Heart left ventricle (tissue), 16 donors: ENCODE measurements around the gene DRD3. TPM values are rescaled to one million over a fixed set of nuclear protein-coding genes. Genes with fewer than 3 reads are reported as not detected.

Experiments
- ATAC-seq, 4 donors: fragments of 200-7000 bp; cut with Tn5 transposase; one replicate each; pipeline ENCODE4 v1.9.1; 2020 to 2022; ENCODE audit warnings: moderate library complexity in 4 of 4, mild to moderate bottlenecking in 3 of 4, moderate number of reproducible peaks in 1 of 4
- DNase-seq, 5 donors: peaks; one replicate each; pipeline ENCODE4 v3.0.0-alpha.2; 2020
- H3K27ac ChIP-seq, 12 donors: fragments of 200-600 bp; sonication (generic) in 4 of 12; one replicate each; pipeline versions ENCODE4 v1.5.0 to v1.8.0; 2016 to 2022; ENCODE audit warnings: mild to moderate bottlenecking in 2 of 12
- H3K27me3 ChIP-seq, 9 donors: fragments of 200-600 bp; sonication (generic) in 2 of 9; one replicate each; pipeline versions ENCODE4 v1.5.1 to v1.8.0; 2016 to 2022; ENCODE audit warnings: mild to moderate bottlenecking in 3 of 9
- H3K36me3 ChIP-seq, 9 donors: fragments of 200-600 bp; sonication (generic) in 2 of 9; one replicate each; pipeline versions ENCODE4 v1.5.0 to v1.8.0; 2018 to 2022; ENCODE audit warnings: mild to moderate bottlenecking in 2 of 9
- H3K4me1 ChIP-seq, 12 donors: fragments of 200-600 bp; sonication (generic) in 4 of 12; one replicate each; pipeline versions ENCODE4 v1.5.0 to v1.8.0; 2016 to 2022; ENCODE audit warnings: mild to moderate bottlenecking in 3 of 12
- H3K4me3 ChIP-seq, 12 donors: fragments of 200-600 bp; sonication (generic) in 4 of 12; one replicate each; pipeline versions ENCODE4 v1.5.0 to v1.8.0; 2017 to 2022; ENCODE audit warnings: mild to moderate bottlenecking in 9 of 12, moderate library complexity in 4 of 12
- H3K9me3 ChIP-seq, 12 donors: fragments of 200-600 bp; sonication (generic) in 4 of 12; one replicate each; pipeline versions ENCODE4 v1.5.0 to v1.8.0; 2016 to 2022; ENCODE audit warnings: mild to moderate bottlenecking in 1 of 12
- CTCF ChIP-seq, 12 donors: fragments of 200-600 bp; sonication (generic) in 4 of 12; IDR thresholded peaks; one replicate each; pipeline versions ENCODE4 v1.5.0 to v1.8.0; 2018 to 2022; ENCODE audit warnings: antibody characterized with exemption in 12 of 12, mild to moderate bottlenecking in 5 of 12
- POLR2A ChIP-seq, 2 donors: fragments of 450-650 bp; IDR thresholded peaks; one replicate each; pipeline ENCODE4 v1.6.1; 2017; ENCODE audit warnings: antibody characterized with exemption in 2 of 2, mild to moderate bottlenecking in 2 of 2, moderate library complexity in 2 of 2
- WGBS, 4 donors: extraction: QIAGEN DNeasy Blood & Tissue Kit in 2 of 4; methylation state at CpG; one replicate each; pipeline versions ENCODE4 v1.1.5 to v1.1.7; 2013 to 2018; 5-methylcytosine and 5-hydroxymethylcytosine counted together
- intact Hi-C, 10 donors: fragments of 100-400 bp; cut with DNase I; formaldehyde crosslinking; loops; one replicate each; pipeline versions ENCODE4 v1.11.1 to v1.14.2; 2022
- polyA plus RNA-seq, 2 donors: library from polyadenylated mRNA; stranded (reverse); fragments of 200-250 nt; gene quantifications; one replicate each; pipeline ENCODE4 v1.2.3, GENCODE V29; 2013
- total RNA-seq, 9 donors: library from RNA; depleted of rRNA in 2 of 9; stranded (reverse); fragments of >200 nt in 2 of 9; fragmentation: NEBNext Ultra II Directional in 3 of 9; extraction: Animal tissue kit (Norgen Biotek cat#: 25700) in 3 of 9; gene quantifications; one replicate each; pipeline versions ENCODE4 v1.1.0 to v1.2.4, GENCODE V29; 2016 to 2023
- donor health status: ischemic (EF 13 %, LVEDD 7.1; RV severe dilation, severe dysfunction).
- donor health status: healthy with polysubstance abuse.
- donor health status: DM: no; HTN: yes; CAD: no.
- donor health status: DM: no; HTN: no; CAD: no.
- donor health status: ischemic (EF 25% LVEDD 6.9; RV normal size, moderate dysfunction).
- donor health status: ischemic (EF 25% LVEDD 5.7; RV mildly dilated, moderate dysfunction).
- donor health status: healthy.
- donor health status: DM: yes; HTN: yes; CAD: no.
- donor health status: ischemic (EF 35%, LVEDD 5.7; RV mildly dilated, moderate dysfunction).
- donor health status: nonischemic (EF 11% LVEDD 7.7; RV severe dilation, severe dysfunction).
- donor health status: DM: yes; HTN: yes; CAD: no.
- donor health status: PGD.
- donor health status: ischemic (EF 29% LVEDD 5.4; RV normal size, mild dysfunction).
- donor health status: nonischemic (EF 23%, LVEDD 6.1; RV moderate dilation, normal function).

The DRD3 gene
- total and polyA plus RNA-seq, 11 donors = not detected

DNA sequence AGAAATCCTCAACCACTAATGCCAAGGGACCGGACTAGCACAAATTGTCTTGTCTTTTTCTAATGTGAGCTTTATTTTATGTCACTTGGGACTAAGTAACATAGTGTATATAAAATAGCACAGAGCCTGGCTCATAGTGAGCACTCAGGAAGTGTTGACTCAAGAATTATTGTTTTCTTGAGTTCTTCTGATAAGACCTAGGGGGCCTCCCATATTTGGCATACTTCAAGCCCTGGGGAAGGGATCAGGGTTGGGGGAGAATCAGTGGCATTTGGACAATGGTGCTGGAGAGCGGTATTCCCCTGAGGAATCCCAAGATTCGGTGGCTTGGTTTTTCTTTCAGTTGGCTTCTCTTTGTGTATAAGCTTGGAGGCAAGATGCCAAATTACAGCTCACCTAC is 39.2 kb upstream of the DRD3 start:
- no peak for DNase-seq
- Histone ChIP-seq H3K36me3 (no peaks in the 10 kb centered on the region), H3K4me3 (no peak overlapping the region), H3K4me1 (peaks cover 0 to 33% (median 3%) of the 10 kb centered on the region in 12 donors), H3K27me3 (peaks cover 0 to 10% (median 2%) of the 10 kb centered on the region in 9 donors), H3K27ac (no peak overlapping the region), H3K9me3 (no peaks in the 10 kb centered on the region)
- WGBS, 4 donors = 73 to 89% (median 81%) methylated on average over 3 of the region's 3 CpGs
- no peak for ATAC-seq
- TF ChIP-seq CTCF (IDR thresholded peaks at IDR 0.05) = no peak
- no peak for TF ChIP-seq POLR2A (IDR thresholded peaks at IDR 0.05)
- intact Hi-C loops = no loop called here

DNA sequence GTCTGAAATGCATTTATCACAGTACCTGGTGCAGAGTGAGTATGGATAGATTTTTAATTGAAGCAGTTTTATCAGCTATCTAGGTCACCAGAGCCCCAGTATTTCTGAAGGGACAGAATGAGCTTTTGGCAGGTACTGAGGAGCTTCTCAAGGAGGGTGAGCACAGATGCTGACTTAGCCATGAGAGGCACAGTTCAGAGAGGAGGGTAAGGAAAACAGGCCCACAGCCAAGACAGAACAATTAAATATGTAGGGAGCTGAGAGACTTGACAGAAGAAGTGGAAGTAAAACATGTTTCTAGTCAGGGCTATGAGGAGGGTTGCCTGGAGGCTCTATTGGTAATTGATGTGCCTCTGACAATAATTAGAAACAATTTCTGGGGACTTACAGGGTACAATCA is 38.4 kb upstream of the DRD3 start:
- no peak for DNase-seq
- no peak for ATAC-seq
- Histone ChIP-seq H3K4me1 (peaks cover 0 to 36% (median 3%) of the 10 kb centered on the region in 12 donors), H3K27me3 (peaks cover 0 to 14% (median 2%) of the 10 kb centered on the region in 9 donors), H3K36me3 (no peaks in the 10 kb centered on the region), H3K9me3 (no peaks in the 10 kb centered on the region), H3K27ac (peak overlapping the region in 1 of 12 donors; percentile 70), H3K4me3 (no peak overlapping the region)
- intact Hi-C loops = no loop called here
- no peak for TF ChIP-seq POLR2A (IDR thresholded peaks at IDR 0.05)
- TF ChIP-seq CTCF (IDR thresholded peaks at IDR 0.05) = no peak

- peaks cover 0 to 14% (median 2%) of the 10 kb centered on the region in 9 donors for H3K27me3 ChIP-seq
- 88 to 92% (median 90%) methylated on average over 5 of the region's 5 CpGs for WGBS, 4 donors
- ATAC-seq (no peak), DNase-seq (no peak)
- no peaks in the 10 kb centered on the region for H3K9me3 ChIP-seq
- peak overlapping the region in 1 of 12 donors; percentile 70 for H3K27ac ChIP-seq
- peaks cover 0 to 27% (median 3%) of the 10 kb centered on the region in 12 donors for H3K4me1 ChIP-seq
- TF ChIP-seq CTCF (IDR thresholded peaks at IDR 0.05) (no peak), POLR2A (IDR thresholded peaks at IDR 0.05) (no peak)
- intact Hi-C loops = no loop called here
- no peaks in the 10 kb centered on the region for H3K36me3 ChIP-seq
- H3K4me3 ChIP-seq = no peak overlapping the region
These were observed 37.5 kb upstream of the DRD3 start for GRCh38 chr3:114216186-114216970.

- TF ChIP-seq POLR2A (IDR thresholded peaks at IDR 0.05) = no peak
- TF ChIP-seq CTCF (IDR thresholded peaks at IDR 0.05) = no peak
- peaks cover 0 to 14% (median 2%) of the 10 kb centered on the region in 9 donors for H3K27me3 ChIP-seq
- 54 to 67% (median 59%) methylated on average over 6 of the region's 6 CpGs for WGBS, 4 donors
- DNase-seq (no peak), ATAC-seq (peak in 1 of 4 donors; percentile 43)
- H3K9me3 ChIP-seq = no peaks in the 10 kb centered on the region
- H3K4me3 ChIP-seq = peak overlapping the region in 5 of 12 donors; percentile 17 to 48 (median 30)
- peak overlapping the region in 2 of 12 donors; percentile 34 to 87 for H3K27ac ChIP-seq
- peaks cover 0 to 23% (median 3%) of the 10 kb centered on the region in 12 donors for H3K4me1 ChIP-seq
- H3K36me3 ChIP-seq = no peaks in the 10 kb centered on the region
- intact Hi-C loops = no loop called here
These were observed 35.9 kb upstream of the DRD3 start for GRCh38 chr3:114214542-114215341.
